T-helper 1 cell treated with Interleukin-12 subunit alpha and Interleukin-12 subunit beta and Interleukin-4 antibody, amounts not matched to agents 30 ng/mL and 1 ng/mL, for 36 hours (primary cell): ENCODE data around the gene MRPL49. TPM values are rescaled to one million over a fixed set of nuclear protein-coding genes. Genes with fewer than 3 reads are reported as not detected.

ENCODE experiments used
- intact Hi-C: fragments of 100-400 bp; cut with micrococcal nuclease; formaldehyde crosslinking; loops from one replicate; pipeline ENCODE4 v1.15.1; 2024
- total RNA-seq: library from RNA; stranded (reverse); gene quantifications from 2 replicates; pipeline ENCODE4 v1.2.3, GENCODE V29; 2022

MRPL49 gene
- total RNA-seq = 50.1 and 57.6 TPM in 2 replicates

- intact Hi-C loops = loop anchor here (1.0 to 10.0 kb wide), 10 partner anchors 12 to 1223 kb away; partner anchors contain the start of genes ARL2, B4GAT1, BRMS1 and CDCA5
Measured at GRCh38 chr11:65121865-65122696, at the start of gene MRPL49, which contains the start of gene FAU. TSS of gene MRPL49 (plus strand) at chr11:65122321. CDS start at chr11:65122347, 26 bp downstream. TSS of gene FAU (minus strand) at chr11:65122134. CDS start at chr11:65121813, 321 bp downstream.

- intact Hi-C loops = no loop called here
Measured at GRCh38 chr11:65072631-65072966, 49.5 kb upstream of the MRPL49 start.

GRCh38 chr11:65077451-65077850 is 44.7 kb upstream of the MRPL49 start:
- intact Hi-C loops = no loop called here

- intact Hi-C loops = loop anchor here (1.0 kb wide), 3 partner anchors 51 to 231 kb away; partner anchors contain the start of gene SNX15
Measured at GRCh38 chr11:65078151-65078550, 44.0 kb upstream of the MRPL49 start.

GRCh38 chr11:65078786-65079342 is 43.3 kb upstream of the MRPL49 start:
- intact Hi-C loops = loop anchor here (1.0 kb wide), 3 partner anchors 52 to 232 kb away; partner anchors contain the start of gene SNX15

- intact Hi-C loops = loop anchor here (1.0 kb wide), 1 partner anchor 205 kb away; the partner anchor contains the start of gene EHD1
Measured at GRCh38 chr11:65083134-65083833, 38.8 kb upstream of the MRPL49 start.

GRCh38 chr11:65083834-65084597 is 38.1 kb upstream of the MRPL49 start, which contains the start of the genes CDCA5 and ZFPL1:
TSS of gene CDCA5 (minus strand) at chr11:65084040. CDS start at chr11:65083978, 62 bp downstream.
TSS of gene ZFPL1 (plus strand) at chr11:65084222. CDS start at chr11:65084699, 477 bp downstream.
- intact Hi-C loops = loop anchor here (1.0 kb wide), 14 partner anchors 12 to 531 kb away; partner anchors contain the start of genes ATG2A, EHD1, FAU and MRPL49

GRCh38 chr11:65084598-65085375 is 37.3 kb upstream of the MRPL49 start:
- intact Hi-C loops = loop anchor here (1.0 kb wide), 13 partner anchors 12 to 531 kb away; partner anchors contain the start of genes ATG2A, FAU, MRPL49 and PCNX3

- intact Hi-C loops = no loop called here
Measured at GRCh38 chr11:65085446-65085845, 36.7 kb upstream of the MRPL49 start.

- intact Hi-C loops = no loop called here
Measured at GRCh38 chr11:65086809-65087208, 35.3 kb upstream of the MRPL49 start.

GRCh38 chr11:65087216-65087615 is 34.9 kb upstream of the MRPL49 start:
- intact Hi-C loops = no loop called here

- intact Hi-C loops = no loop called here
Measured at GRCh38 chr11:65087827-65088226, 34.3 kb upstream of the MRPL49 start.

GRCh38 chr11:65089621-65090020 is 32.5 kb upstream of the MRPL49 start:
- intact Hi-C loops = no loop called here

- intact Hi-C loops = no loop called here
Measured at GRCh38 chr11:65090628-65091027, 31.5 kb upstream of the MRPL49 start.

GRCh38 chr11:65095427-65095826 is 26.7 kb upstream of the MRPL49 start:
- intact Hi-C loops = no loop called here

GRCh38 chr11:65095974-65096806 is 25.9 kb upstream of the MRPL49 start, which contains the start of gene VPS51:
TSS of gene VPS51 (plus strand) at chr11:65096214. CDS start at chr11:65096251, 37 bp downstream.
- intact Hi-C loops = loop anchor here (1.0 kb wide), 9 partner anchors 12 to 179 kb away; partner anchors contain the start of genes ATG2A, CDCA5, FAU and MRPL49

GRCh38 chr11:65096926-65097325 is 25.2 kb upstream of the MRPL49 start:
- intact Hi-C loops = loop anchor here (1.0 kb wide), 9 partner anchors 13 to 180 kb away; partner anchors contain the start of genes ATG2A, CDCA5, FAU and MRPL49

- intact Hi-C loops = no loop called here
Measured at GRCh38 chr11:65100674-65101350, 21.3 kb upstream of the MRPL49 start.
